Suprapubic skin (tissue), 4 donors: ENCODE measurements around the gene DUSP12. TPM values are rescaled to one million over a fixed set of nuclear protein-coding genes. Genes with fewer than 3 reads are reported as not detected.

Source experiments
- DNase-seq, 2 donors: peaks; one replicate each; pipeline ENCODE4 v3.0.0-alpha.2; 2019; ENCODE audit warnings: low spot score in 2 of 2
- H3K27ac ChIP-seq: fragments of 200-600 bp; sonication (generic); one replicate; pipeline ENCODE4 v1.5.1; 2019
- H3K27me3 ChIP-seq: fragments of 200-600 bp; sonication (generic); one replicate; pipeline ENCODE4 v1.5.1; 2019
- H3K36me3 ChIP-seq: fragments of 200-600 bp; sonication (generic); one replicate; pipeline ENCODE4 v1.5.1; 2019
- H3K4me1 ChIP-seq: fragments of 200-600 bp; sonication (generic); one replicate; pipeline ENCODE4 v1.5.1; 2019
- H3K4me3 ChIP-seq: fragments of 200-600 bp; sonication (generic); one replicate; pipeline ENCODE4 v1.5.1; 2019; ENCODE audit warnings: mild to moderate bottlenecking
- H3K9me3 ChIP-seq: fragments of 200-600 bp; sonication (generic); one replicate; pipeline ENCODE4 v1.5.1; 2019
- EP300 ChIP-seq: sonication (generic); formaldehyde crosslinking; IDR thresholded peaks from one replicate; pipeline ENCODE4 v1.6.1; 2017; ENCODE audit warnings: antibody characterized with exemption
- POLR2A ChIP-seq, 2 donors: fragments of 450-650 bp; IDR thresholded peaks; one replicate each; pipeline ENCODE4 v1.6.1; 2017; ENCODE audit warnings: antibody characterized with exemption in 2 of 2, mild to moderate bottlenecking in 2 of 2, moderate library complexity in 2 of 2
- POLR2AphosphoS5 ChIP-seq, 3 donors: sonication (generic); formaldehyde crosslinking; IDR thresholded peaks; one replicate each; pipeline ENCODE4 v1.6.1; 2017; ENCODE audit warnings: antibody characterized with exemption in 3 of 3
- WGBS: methylation state at CpG from one replicate; pipeline ENCODE4 v1.1.5; 2018; 5-methylcytosine and 5-hydroxymethylcytosine counted together
- total RNA-seq, 4 donors: library from RNA; depleted of rRNA; stranded (reverse); fragments of >200 nt; gene quantifications; one replicate each; pipeline ENCODE4 v1.1.0, GENCODE V29; 2016
- TF ChIP-seq, protein P1 (sequence below), 2 donors: fragments of 200-600 bp in 1 of 2; fragments of 450-650 bp in 1 of 2; sonication (generic) in 1 of 2; IDR thresholded peaks; one replicate each; pipeline ENCODE4 v1.5.1; 2016 to 2019; ENCODE audit warnings: antibody characterized with exemption in 2 of 2, mild to moderate bottlenecking in 1 of 2, moderate library complexity in 1 of 2

Gene DUSP12
- total RNA-seq, 4 donors from 2014 or later, result 10.9 to 12.7 (median 11.9) TPM

DNA sequence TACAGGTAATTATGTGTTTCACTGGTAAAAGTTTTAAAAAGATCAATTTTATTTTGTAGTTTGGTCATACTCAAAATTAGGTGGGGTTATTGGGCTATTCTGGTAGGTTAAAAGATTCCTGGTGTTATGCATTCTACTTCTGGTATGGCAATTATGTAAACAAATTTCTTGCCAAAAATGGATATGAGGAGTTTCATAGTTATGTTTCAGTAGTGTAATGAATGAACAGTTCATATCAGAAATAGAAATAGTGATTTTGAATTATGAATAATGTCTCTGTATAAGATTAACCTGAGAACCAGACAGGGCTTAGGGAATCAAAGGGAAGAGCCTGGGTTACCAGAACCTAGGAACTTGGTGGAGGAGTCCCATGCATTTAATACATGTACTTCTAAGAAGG is 32.4 kb downstream of the DUSP12 start:
- TF ChIP-seq EP300, result no peak
- no peak for TF ChIP-seq POLR2A (IDR thresholded peaks at IDR 0.05)
- TF ChIP-seq POLR2AphosphoS5 (IDR thresholded peaks at IDR 0.05), result no peak
- TF ChIP-seq, protein P1, sequence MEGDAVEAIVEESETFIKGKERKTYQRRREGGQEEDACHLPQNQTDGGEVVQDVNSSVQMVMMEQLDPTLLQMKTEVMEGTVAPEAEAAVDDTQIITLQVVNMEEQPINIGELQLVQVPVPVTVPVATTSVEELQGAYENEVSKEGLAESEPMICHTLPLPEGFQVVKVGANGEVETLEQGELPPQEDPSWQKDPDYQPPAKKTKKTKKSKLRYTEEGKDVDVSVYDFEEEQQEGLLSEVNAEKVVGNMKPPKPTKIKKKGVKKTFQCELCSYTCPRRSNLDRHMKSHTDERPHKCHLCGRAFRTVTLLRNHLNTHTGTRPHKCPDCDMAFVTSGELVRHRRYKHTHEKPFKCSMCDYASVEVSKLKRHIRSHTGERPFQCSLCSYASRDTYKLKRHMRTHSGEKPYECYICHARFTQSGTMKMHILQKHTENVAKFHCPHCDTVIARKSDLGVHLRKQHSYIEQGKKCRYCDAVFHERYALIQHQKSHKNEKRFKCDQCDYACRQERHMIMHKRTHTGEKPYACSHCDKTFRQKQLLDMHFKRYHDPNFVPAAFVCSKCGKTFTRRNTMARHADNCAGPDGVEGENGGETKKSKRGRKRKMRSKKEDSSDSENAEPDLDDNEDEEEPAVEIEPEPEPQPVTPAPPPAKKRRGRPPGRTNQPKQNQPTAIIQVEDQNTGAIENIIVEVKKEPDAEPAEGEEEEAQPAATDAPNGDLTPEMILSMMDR (IDR thresholded peaks at IDR 0.05), result no peak
- Histone ChIP-seq H3K27me3 (no peaks in the 10 kb centered on the region), H3K27ac (no peak overlapping the region), H3K36me3 (peaks cover 55% of the 10 kb centered on the region), H3K4me1 (no peaks in the 10 kb centered on the region), H3K9me3 (no peaks in the 10 kb centered on the region), H3K4me3 (no peak overlapping the region)
- no peak for DNase-seq

DNA sequence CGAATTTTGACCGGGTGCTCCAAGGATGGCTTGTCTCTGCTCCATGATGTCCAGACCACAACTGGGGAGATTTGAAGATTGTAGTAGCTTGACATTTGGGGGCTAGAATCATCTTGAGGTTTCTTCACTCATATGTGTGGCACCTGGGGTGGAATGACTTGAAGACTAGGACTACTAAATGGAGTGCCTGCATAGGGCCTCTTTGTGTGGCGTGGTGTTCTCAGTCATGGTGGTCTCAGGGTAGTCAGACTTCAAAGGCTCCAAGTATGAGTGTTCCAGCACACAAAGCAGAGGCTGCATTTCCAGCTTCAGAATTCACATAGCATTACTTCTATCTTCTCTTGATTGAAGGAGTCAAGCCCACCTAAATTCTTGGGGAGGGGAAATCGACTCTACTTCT is 33.3 kb downstream of the DUSP12 start:
- 99% methylated on average over 4 of the region's 4 CpGs for WGBS
- no peak overlapping the region for H3K27ac ChIP-seq
- DNase-seq, result no peak
- no peaks in the 10 kb centered on the region for H3K4me1 ChIP-seq
- H3K27me3 ChIP-seq, result no peaks in the 10 kb centered on the region
- H3K4me3 ChIP-seq, result no peak overlapping the region
- H3K36me3 ChIP-seq, result peaks cover 63% of the 10 kb centered on the region
- H3K9me3 ChIP-seq, result no peaks in the 10 kb centered on the region
- no peak for TF ChIP-seq POLR2AphosphoS5 (IDR thresholded peaks at IDR 0.05)
- TF ChIP-seq EP300, result no peak
- TF ChIP-seq POLR2A (IDR thresholded peaks at IDR 0.05), result no peak
- TF ChIP-seq, protein P1 (IDR thresholded peaks at IDR 0.05), result no peak

DNA sequence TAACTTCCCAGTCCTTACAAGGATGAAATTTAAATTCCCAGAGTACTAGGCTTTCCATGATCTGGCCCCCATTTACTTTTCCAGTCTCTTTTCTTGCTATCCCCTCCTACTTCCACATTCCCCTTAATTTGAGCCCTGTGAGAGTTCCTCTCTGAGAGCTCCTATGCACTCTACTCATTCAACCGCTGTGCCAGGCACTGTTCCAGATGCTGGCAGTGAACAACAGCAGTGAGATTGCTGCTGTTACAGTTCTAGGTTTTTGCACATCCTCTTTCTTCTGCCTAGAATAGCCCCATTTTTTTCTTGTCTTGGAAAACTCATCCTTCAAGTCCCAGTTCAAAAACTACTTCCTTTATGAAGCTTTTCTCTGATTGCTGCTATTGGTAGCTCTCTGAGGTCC is 35.4 kb downstream of the DUSP12 start:
- H3K27me3 ChIP-seq, result no peaks in the 10 kb centered on the region
- 83% methylated on average over 1 of the region's 1 CpG for WGBS
- peaks cover 65% of the 10 kb centered on the region for H3K36me3 ChIP-seq
- TF ChIP-seq EP300 (no peak), POLR2AphosphoS5 (IDR thresholded peaks at IDR 0.05) (no peak), POLR2A (IDR thresholded peaks at IDR 0.05) (no peak)
- TF ChIP-seq, protein P1 (IDR thresholded peaks at IDR 0.05), result no peak
- no peaks in the 10 kb centered on the region for H3K9me3 ChIP-seq
- no peak for DNase-seq
- H3K4me1 ChIP-seq, result no peaks in the 10 kb centered on the region
- no peak overlapping the region for H3K4me3 ChIP-seq
- H3K27ac ChIP-seq, result no peak overlapping the region

DNA sequence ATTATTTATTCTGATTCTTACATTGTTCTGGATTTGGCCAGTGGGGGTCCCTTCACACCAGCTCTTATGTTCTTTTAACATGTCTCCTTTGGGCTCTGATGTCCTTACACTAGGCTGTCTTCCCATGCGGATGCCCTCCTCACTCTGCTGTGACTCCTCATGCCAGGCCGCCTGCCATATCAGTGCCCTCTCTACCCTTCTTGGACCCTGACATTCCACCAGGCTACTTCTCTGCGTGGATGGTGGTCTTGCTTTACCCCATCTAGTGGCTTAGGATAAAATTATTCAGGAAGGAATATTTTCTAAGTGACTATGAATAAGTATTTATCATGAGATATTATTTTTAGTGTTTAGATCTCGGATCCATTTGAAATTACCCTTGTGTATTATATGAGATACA is 37.8 kb downstream of the DUSP12 start:
- 84% methylated on average over 4 of the region's 4 CpGs for WGBS
- H3K4me1 ChIP-seq, result no peaks in the 10 kb centered on the region
- H3K9me3 ChIP-seq, result no peaks in the 10 kb centered on the region
- no peak overlapping the region for H3K27ac ChIP-seq
- H3K4me3 ChIP-seq, result no peak overlapping the region
- H3K27me3 ChIP-seq, result no peaks in the 10 kb centered on the region
- H3K36me3 ChIP-seq, result peaks cover 68% of the 10 kb centered on the region
- no peak for DNase-seq
- no peak for TF ChIP-seq POLR2A (IDR thresholded peaks at IDR 0.05)
- no peak for TF ChIP-seq EP300
- no peak for TF ChIP-seq POLR2AphosphoS5 (IDR thresholded peaks at IDR 0.05)
- TF ChIP-seq, protein P1 (IDR thresholded peaks at IDR 0.05), result no peak

DNA sequence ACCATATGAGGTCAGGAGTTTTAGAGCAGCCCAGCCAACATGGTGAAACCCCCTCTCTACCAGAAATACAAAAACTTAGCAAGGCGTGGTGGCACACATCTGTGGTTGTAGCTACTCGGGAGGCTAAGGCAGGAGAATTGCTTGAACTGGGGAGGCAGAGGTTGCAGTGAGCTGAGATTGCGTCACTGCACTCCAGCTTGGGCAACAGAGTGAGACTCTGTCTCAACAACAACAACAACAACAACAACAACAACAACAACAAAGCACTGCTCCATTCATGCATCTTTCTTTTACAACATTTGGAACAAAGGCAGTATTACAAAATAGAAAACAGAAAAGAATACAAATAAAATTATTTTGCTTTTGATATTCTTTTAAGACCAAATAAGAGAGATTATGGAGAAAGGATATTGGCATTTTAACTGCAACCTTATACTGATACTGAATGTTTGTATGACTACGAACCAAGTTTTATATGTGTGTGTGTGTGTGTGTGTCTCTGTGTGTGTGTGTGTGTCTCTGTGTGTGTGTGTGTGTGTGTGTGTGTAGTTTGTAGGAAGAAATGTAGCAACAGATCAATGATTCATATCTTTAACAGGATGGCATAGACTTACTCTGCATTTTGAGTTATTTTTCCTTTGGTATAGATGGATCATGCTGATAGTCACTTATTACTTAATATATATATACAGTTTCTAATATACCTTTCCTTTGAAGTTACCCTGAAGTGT is 41.2 kb downstream of the DUSP12 start:
- Histone ChIP-seq H3K9me3 (no peaks in the 10 kb centered on the region), H3K27ac (no peak overlapping the region), H3K4me3 (no peak overlapping the region), H3K27me3 (no peaks in the 10 kb centered on the region), H3K36me3 (peaks cover 70% of the 10 kb centered on the region), H3K4me1 (no peaks in the 10 kb centered on the region)
- no peak for TF ChIP-seq POLR2A (IDR thresholded peaks at IDR 0.05)
- TF ChIP-seq POLR2AphosphoS5 (IDR thresholded peaks at IDR 0.05), result no peak
- no peak for TF ChIP-seq EP300
- TF ChIP-seq, protein P1 (IDR thresholded peaks at IDR 0.05), result no peak
- no peak for DNase-seq
- 90% methylated on average over 4 of the region's 4 CpGs for WGBS
